ENCODE data around the gene TTC39C. TPM values are rescaled to one million over a fixed set of nuclear protein-coding genes. Genes with fewer than 3 reads are reported as not detected.

Gene TTC39C
- total and polyA plus RNA-seq, 2 donors (not counting 1 experiment from before 2014, with no cell fraction given) = 15.8 to 32.0 TPM

DNA sequence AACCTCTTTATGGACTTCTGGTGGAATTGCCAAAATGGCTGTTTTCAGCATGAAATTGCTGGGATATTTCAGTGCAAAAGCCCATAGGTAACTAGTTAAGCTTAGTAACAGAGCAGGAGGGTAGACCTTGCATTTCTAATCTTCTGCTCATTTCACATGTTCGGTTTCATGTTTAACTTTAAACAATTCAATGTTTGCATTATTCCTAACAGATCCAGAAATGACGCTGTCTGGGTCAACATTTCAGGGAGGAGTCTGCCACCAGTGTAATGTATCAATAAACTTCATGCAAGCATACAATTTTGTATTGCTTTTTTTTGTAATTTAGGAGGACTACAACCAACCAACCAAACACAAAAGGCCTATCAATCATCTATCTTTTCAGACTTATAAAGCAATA, 146.8 kb downstream of the TTC39C start:
- TF ChIP-seq EZH2 (IDR thresholded peaks at IDR 0.05; ENCODE audit: low read length, missing control alignments) = no peak
- Histone ChIP-seq H2AFZ (ENCODE audit: low read length) (no peak overlapping the region), H3K4me1 (ENCODE audit: control insufficient read depth, extremely low read depth, insufficient read depth, low read length) (no peaks in the 10 kb centered on the region), H3K36me3 (ENCODE audit: control insufficient read depth, insufficient read depth, low read length) (peaks cover 6% of the 10 kb centered on the region), H4K20me1 (ENCODE audit: control insufficient read depth, extremely low read depth, insufficient read depth, low read length) (no peaks in the 10 kb centered on the region), H3K4me2 (ENCODE audit: extremely low read depth, insufficient read depth, low read length) (no peak overlapping the region), H3K79me2 (ENCODE audit: control insufficient read depth, insufficient read depth, low read length) (no peaks in the 10 kb centered on the region), H3K4me3 (replicated peaks in 1 of 4; ENCODE audit: control extremely low read depth in 1 of 4, insufficient read depth in 1 of 4, low read depth in 3 of 4, low read length in 4 of 4) (no peak overlapping the region), H3K27me3 (ENCODE audit: control insufficient read depth, insufficient read depth, low read length) (no peaks in the 10 kb centered on the region), H3K9ac (ENCODE audit: insufficient read depth, low read length) (no peak overlapping the region), H3K27ac (ENCODE audit: insufficient read depth, low read length) (no peak overlapping the region), H3K9me3 (ENCODE audit: control insufficient read depth, insufficient read depth, low read depth, low read length) (no peaks in the 10 kb centered on the region)
- no peak for DNase-seq (ENCODE audit: low read depth in 2 of 2)

DNA sequence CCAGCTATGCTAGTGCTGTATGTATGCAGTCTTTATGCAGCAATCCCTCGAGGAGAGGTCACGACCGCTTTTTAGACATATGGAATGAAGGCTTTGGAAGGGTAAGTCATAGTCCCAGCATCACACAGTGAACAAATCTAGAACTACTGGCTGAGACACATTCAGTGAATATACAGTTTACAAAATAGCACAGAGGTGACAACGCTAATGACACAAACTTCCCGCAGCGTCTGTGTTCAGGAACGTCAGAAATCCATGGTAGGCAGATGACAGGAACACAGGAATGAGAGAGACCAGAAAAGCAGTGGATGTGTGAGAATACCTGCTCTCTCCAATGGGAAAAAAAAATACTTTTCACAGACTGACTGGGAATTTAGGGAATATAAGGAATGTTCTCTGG, 153.9 kb downstream of the TTC39C start:
- Histone ChIP-seq H3K79me2 (ENCODE audit: control insufficient read depth, insufficient read depth, low read length) (no peaks in the 10 kb centered on the region), H3K4me2 (ENCODE audit: extremely low read depth, insufficient read depth, low read length) (no peak overlapping the region), H3K36me3 (ENCODE audit: control insufficient read depth, insufficient read depth, low read length) (peaks cover 2% of the 10 kb centered on the region), H3K4me1 (ENCODE audit: control insufficient read depth, extremely low read depth, insufficient read depth, low read length) (no peaks in the 10 kb centered on the region), H4K20me1 (ENCODE audit: control insufficient read depth, extremely low read depth, insufficient read depth, low read length) (no peaks in the 10 kb centered on the region), H3K9ac (ENCODE audit: insufficient read depth, low read length) (no peak overlapping the region), H2AFZ (ENCODE audit: low read length) (no peak overlapping the region), H3K9me3 (ENCODE audit: control insufficient read depth, insufficient read depth, low read depth, low read length) (no peaks in the 10 kb centered on the region), H3K27ac (ENCODE audit: insufficient read depth, low read length) (no peak overlapping the region), H3K4me3 (replicated peaks in 1 of 4; ENCODE audit: control extremely low read depth in 1 of 4, insufficient read depth in 1 of 4, low read depth in 3 of 4, low read length in 4 of 4) (no peak overlapping the region), H3K27me3 (ENCODE audit: control insufficient read depth, insufficient read depth, low read length) (no peaks in the 10 kb centered on the region)
- DNase-seq (ENCODE audit: low read depth in 2 of 2) = peak in 1 of 2 donors; percentile 14
- no peak for TF ChIP-seq EZH2 (IDR thresholded peaks at IDR 0.05; ENCODE audit: low read length, missing control alignments)
- TF ChIP-seq, protein P1, sequence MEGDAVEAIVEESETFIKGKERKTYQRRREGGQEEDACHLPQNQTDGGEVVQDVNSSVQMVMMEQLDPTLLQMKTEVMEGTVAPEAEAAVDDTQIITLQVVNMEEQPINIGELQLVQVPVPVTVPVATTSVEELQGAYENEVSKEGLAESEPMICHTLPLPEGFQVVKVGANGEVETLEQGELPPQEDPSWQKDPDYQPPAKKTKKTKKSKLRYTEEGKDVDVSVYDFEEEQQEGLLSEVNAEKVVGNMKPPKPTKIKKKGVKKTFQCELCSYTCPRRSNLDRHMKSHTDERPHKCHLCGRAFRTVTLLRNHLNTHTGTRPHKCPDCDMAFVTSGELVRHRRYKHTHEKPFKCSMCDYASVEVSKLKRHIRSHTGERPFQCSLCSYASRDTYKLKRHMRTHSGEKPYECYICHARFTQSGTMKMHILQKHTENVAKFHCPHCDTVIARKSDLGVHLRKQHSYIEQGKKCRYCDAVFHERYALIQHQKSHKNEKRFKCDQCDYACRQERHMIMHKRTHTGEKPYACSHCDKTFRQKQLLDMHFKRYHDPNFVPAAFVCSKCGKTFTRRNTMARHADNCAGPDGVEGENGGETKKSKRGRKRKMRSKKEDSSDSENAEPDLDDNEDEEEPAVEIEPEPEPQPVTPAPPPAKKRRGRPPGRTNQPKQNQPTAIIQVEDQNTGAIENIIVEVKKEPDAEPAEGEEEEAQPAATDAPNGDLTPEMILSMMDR (conservative IDR thresholded peaks at IDR 0.05 in 1 of 2, IDR thresholded peaks at IDR 0.05 in 1 of 2; ENCODE audit: low read depth in 1 of 2, low read length in 2 of 2) = no peak

DNA sequence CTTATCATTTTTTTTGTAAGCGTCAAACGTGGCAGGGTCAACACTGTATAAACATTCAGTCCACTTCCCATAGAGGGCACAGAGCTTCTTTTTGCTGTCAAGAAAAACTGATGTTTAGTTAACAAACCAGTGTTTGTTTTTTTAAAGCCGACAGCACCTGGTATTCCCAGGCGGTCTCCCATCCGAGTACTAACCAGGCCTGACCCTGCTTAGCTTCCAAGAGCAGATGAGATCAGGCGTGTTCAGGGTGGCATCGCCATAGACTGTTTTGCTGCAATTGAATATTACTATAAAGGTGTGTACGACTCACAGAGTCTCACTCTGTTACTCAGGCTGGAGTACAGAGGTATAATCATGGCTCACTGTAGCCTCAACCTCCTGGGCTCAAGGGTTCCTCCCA, 155.8 kb downstream of the TTC39C start:
- no peaks in the 10 kb centered on the region for H4K20me1 ChIP-seq (ENCODE audit: control insufficient read depth, extremely low read depth, insufficient read depth, low read length)
- H2AFZ ChIP-seq (ENCODE audit: low read length) = no peak overlapping the region
- no peaks in the 10 kb centered on the region for H3K27me3 ChIP-seq (ENCODE audit: control insufficient read depth, insufficient read depth, low read length)
- no peak overlapping the region for H3K4me3 ChIP-seq (replicated peaks in 1 of 4; ENCODE audit: control extremely low read depth in 1 of 4, insufficient read depth in 1 of 4, low read depth in 3 of 4, low read length in 4 of 4)
- H3K36me3 ChIP-seq (ENCODE audit: control insufficient read depth, insufficient read depth, low read length) = no peaks in the 10 kb centered on the region
- H3K27ac ChIP-seq (ENCODE audit: insufficient read depth, low read length) = no peak overlapping the region
- H3K4me1 ChIP-seq (ENCODE audit: control insufficient read depth, extremely low read depth, insufficient read depth, low read length) = no peaks in the 10 kb centered on the region
- no peaks in the 10 kb centered on the region for H3K79me2 ChIP-seq (ENCODE audit: control insufficient read depth, insufficient read depth, low read length)
- H3K9ac ChIP-seq (ENCODE audit: insufficient read depth, low read length) = no peak overlapping the region
- H3K9me3 ChIP-seq (ENCODE audit: control insufficient read depth, insufficient read depth, low read depth, low read length) = no peaks in the 10 kb centered on the region
- no peak for DNase-seq (ENCODE audit: low read depth in 2 of 2)
- H3K4me2 ChIP-seq (ENCODE audit: extremely low read depth, insufficient read depth, low read length) = no peak overlapping the region
- TF ChIP-seq EZH2 (IDR thresholded peaks at IDR 0.05; ENCODE audit: low read length, missing control alignments) = no peak
- TF ChIP-seq, protein P1 (conservative IDR thresholded peaks at IDR 0.05 in 1 of 2, IDR thresholded peaks at IDR 0.05 in 1 of 2; ENCODE audit: low read depth in 1 of 2, low read length in 2 of 2) = no peak
